ENCODE data around the gene MLXIP.

Gene MLXIP

GRCh38 chr12:122124370-122124769, 45.8 kb downstream of the MLXIP start:
- no peak for DNase-seq (ENCODE audit: low read depth in 2 of 3, low spot score in 1 of 3)

DNA sequence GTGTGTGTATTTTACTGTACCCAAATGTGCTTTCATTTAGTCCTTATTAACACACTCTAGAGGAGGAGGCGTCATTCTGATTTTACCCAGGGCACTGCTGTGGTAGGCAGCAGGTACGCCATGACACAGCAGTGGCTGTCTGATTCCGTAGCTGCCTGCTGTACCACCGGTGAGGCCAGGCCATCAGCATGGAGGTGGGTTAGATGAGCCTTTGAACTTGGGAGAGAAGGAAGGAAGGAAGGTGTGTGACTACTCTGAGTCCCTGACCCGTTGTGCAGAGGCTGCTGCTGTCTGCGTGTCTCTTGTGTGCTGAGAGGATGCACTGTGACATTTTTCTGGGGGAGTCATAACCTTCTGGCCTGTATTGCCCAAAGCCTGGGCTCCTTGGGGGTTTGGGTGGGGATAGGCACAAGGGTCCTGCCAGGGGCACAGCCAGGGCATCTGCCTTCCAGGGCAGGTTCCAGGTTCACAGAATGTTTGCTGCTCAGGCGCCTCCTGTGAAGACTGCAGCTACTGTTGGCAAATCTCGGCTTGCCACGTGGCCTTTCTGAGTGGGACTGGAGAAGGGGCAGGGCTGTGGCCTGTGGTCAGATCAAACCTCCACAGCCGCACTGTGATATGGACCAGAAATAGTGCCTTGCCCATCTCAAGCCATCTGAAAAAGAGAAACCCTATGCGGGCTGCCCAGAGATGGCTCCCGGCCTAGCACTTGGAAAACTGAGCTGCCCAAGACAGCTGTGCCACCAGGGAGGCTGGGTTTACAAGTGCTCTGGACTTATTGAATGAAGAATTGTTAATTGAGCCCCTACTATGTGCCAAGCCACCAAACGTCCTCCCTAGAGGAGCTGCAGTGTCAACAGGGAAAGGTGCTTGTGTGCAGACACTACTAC, 47.1 kb downstream of the MLXIP start:
- no peak for DNase-seq (ENCODE audit: low read depth in 2 of 3, low spot score in 1 of 3)

- no peak for DNase-seq (ENCODE audit: low read depth in 2 of 3, low spot score in 1 of 3)
Measured at GRCh38 chr12:122126342-122126635, 47.7 kb downstream of the MLXIP start.

DNA sequence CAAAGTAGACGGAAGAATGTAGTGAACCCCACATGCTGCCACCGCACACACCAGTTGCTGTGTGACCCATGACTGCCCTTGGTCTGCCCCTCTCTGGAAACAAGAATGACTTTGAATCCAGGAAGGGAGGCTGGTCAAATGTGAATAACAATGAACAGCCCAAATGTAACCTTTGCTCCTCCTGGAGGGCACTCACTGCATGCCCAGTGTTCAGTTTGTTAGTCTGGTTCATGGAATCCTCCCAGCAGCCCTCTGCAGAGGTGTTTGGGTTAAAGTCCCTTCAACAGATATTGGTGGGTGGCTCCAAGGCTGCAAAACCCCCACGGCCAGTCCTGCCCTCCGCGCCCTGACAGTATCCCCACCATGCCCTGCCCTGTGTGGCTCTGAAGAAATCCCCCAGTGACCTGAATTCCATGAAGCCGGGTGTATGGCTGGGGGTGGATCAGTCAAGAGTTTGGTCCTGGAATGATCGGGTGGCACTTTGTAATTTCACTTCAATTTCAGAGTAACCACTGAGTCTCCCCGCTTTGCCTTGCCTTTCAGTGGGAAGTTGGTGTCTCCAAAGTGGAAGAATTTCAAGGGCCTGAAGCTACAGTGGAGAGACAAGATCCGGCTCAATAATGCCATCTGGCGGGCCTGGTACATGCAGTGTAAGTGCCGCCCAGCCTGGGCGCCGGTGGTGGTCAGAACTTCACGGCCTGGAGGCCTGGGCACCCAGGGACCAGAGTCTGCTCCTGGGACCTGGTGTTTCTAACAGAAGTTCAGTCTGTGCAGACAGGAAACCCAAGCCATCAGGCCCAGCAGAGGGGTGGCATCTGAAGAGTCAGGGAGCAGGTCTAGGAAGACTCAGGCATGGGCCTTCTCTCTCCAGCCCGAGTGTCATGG, 48.4 kb downstream of the MLXIP start:
- DNase-seq (ENCODE audit: low read depth in 2 of 3, low spot score in 1 of 3): no peak

- no peak for DNase-seq (ENCODE audit: low read depth in 2 of 3, low spot score in 1 of 3)
Measured at GRCh38 chr12:122127839-122128238, 49.3 kb downstream of the MLXIP start.

- no peak for DNase-seq (ENCODE audit: low read depth in 2 of 3, low spot score in 1 of 3)
Measured at GRCh38 chr12:122128481-122128880, 49.9 kb downstream of the MLXIP start.

GRCh38 chr12:122129131-122129530, 50.6 kb downstream of the MLXIP start:
- DNase-seq (ENCODE audit: low read depth in 2 of 3, low spot score in 1 of 3): no peak

DNA sequence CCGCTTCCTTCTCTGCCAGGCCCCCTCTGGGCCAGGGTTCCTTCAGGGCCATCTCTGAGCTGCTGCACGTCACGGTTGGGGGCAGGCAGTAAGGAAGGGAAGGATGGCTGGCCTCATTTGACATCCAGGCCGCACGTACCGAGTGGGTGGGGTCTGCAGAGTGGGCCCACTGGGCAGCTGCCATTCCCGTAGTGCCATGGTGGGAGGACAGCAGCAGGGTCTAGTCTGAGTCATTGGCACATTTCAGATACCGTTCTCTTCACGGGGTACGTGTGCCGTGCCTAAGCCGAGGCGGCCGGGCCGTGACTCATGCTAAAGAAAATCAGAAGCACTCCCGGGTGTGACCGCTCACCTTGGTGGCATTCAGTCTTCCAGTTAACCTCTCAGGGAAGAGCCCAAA, 51.6 kb downstream of the MLXIP start:
- no peak for DNase-seq (ENCODE audit: low read depth in 2 of 3, low spot score in 1 of 3)

DNA sequence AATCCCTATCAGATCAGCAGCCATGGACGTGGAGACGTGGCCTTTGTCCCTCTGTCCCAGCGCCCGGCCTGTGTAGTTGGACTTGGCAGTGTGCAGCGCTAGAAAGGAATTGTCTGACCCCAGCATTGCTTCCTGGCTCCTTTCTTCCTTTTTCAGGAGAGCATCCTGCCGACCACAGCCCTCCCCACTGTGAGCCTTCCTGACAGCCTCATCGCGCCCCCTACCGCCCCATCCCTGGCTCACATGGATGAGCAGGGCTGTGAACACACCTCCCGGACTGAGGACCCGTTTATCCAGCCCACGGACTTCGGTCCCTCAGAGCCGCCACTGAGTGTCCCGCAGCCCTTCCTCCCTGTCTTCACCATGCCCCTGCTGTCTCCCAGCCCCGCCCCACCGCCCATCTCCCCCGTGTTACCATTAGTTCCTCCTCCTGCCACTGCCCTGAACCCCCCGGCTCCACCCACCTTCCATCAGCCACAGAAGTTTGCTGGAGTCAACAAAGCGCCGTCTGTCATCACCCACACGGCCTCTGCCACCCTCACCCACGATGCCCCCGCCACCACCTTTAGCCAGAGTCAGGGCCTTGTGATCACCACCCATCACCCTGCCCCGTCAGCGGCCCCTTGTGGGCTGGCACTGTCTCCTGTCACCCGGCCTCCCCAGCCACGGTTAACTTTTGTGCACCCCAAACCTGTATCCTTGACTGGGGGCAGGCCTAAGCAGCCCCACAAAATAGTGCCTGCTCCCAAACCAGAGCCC, 54.8 kb downstream of the MLXIP start:
- DNase-seq (ENCODE audit: low read depth in 2 of 3, low spot score in 1 of 3): no peak

DNA sequence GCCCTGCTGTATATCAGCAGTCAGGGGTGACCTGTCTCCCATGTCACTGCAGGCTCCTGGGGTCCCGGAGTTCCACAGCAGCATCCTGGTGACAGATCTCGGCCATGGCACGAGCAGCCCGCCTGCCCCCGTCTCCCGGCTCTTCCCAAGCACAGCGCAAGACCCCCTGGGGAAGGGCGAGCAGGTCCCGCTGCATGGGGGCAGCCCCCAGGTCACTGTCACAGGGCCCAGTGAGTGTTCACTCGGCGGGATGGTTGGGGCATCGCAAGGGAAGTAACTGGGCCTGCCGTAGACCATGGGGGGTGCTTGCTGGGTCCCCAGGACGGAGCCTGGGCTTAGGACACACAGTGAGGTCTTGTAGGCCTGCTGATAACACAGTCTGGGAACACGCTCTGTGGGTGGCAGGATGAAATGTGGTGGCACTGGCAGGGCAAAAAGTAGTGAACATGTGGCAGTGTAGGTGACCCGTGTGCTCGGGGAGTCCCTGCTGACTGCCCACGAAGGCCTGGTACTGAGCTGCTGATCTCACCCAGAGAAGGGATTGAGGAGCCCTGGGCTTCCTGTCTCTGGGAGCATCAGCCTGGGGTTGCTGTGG, 57.0 kb downstream of the MLXIP start:
- no peak for DNase-seq (ENCODE audit: low read depth in 2 of 3, low spot score in 1 of 3)

- DNase-seq (ENCODE audit: low read depth in 2 of 3, low spot score in 1 of 3): no peak
Measured at GRCh38 chr12:122137229-122137628, 58.7 kb downstream of the MLXIP start.

- DNase-seq (ENCODE audit: low read depth in 2 of 3, low spot score in 1 of 3): no peak
Measured at GRCh38 chr12:122137681-122138080, 59.1 kb downstream of the MLXIP start.

DNA sequence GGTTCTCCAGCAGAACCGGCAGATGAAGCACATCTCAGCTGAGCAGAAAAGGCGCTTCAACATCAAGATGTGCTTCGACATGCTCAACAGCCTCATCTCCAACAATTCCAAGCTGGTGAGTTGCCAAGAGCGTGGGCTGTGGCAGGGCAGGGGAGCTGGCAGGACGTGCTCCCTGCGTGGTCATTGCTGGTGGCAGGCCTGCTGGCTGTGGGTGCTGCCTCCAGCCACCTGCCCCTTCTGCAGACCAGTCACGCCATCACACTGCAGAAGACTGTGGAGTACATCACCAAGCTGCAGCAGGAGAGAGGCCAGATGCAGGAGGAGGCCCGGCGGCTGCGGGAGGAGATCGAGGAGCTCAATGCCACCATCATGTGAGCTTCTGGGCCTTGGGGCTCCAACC, 59.6 kb downstream of the MLXIP start:
- DNase-seq (ENCODE audit: low read depth in 2 of 3, low spot score in 1 of 3): no peak

DNA sequence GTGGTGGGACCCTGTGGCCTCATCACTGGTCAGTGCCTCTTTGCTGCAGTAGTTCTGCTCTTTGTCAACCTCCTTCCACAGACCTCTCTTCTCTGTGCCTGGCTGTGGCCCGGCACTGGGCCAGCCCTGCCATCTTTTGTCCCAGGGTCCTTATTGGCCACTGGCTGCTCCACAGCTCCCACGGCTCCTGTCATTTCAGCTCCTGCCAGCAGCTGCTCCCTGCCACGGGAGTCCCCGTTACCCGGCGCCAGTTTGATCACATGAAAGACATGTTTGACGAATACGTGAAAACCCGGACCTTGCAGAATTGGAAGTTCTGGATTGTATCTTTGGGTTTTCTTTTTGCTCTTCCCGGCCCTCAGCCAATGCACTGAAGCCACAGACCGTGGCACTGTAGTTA, 60.1 kb downstream of the MLXIP start:
- DNase-seq (ENCODE audit: low read depth in 2 of 3, low spot score in 1 of 3): no peak

- DNase-seq (ENCODE audit: low read depth in 2 of 3, low spot score in 1 of 3): no peak
Measured at GRCh38 chr12:122139266-122139665, 60.7 kb downstream of the MLXIP start.

DNA sequence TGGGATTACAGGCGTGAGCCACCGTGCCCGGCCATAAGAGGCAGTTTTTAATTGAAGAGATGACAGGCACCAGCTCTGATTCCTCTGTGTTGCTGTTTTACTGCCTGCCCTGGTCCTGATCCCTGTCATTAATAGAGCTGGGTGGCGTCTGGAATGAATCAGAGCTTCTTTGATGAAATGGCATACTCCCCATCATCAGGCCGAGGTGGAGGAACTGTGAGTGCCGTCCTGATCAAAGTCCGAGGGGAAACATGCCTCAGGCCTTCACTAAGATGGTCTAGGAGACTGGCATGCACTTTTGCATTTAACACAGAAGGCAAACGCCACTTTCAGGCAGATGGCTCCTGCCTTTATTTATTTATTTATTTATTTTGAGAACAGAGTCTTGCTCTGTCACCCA, 61.4 kb downstream of the MLXIP start:
- no peak for DNase-seq (ENCODE audit: low read depth in 2 of 3, low spot score in 1 of 3)

- no peak for DNase-seq (ENCODE audit: low read depth in 2 of 3, low spot score in 1 of 3)
Measured at GRCh38 chr12:122140467-122141257, 62.1 kb downstream of the MLXIP start.

DNA sequence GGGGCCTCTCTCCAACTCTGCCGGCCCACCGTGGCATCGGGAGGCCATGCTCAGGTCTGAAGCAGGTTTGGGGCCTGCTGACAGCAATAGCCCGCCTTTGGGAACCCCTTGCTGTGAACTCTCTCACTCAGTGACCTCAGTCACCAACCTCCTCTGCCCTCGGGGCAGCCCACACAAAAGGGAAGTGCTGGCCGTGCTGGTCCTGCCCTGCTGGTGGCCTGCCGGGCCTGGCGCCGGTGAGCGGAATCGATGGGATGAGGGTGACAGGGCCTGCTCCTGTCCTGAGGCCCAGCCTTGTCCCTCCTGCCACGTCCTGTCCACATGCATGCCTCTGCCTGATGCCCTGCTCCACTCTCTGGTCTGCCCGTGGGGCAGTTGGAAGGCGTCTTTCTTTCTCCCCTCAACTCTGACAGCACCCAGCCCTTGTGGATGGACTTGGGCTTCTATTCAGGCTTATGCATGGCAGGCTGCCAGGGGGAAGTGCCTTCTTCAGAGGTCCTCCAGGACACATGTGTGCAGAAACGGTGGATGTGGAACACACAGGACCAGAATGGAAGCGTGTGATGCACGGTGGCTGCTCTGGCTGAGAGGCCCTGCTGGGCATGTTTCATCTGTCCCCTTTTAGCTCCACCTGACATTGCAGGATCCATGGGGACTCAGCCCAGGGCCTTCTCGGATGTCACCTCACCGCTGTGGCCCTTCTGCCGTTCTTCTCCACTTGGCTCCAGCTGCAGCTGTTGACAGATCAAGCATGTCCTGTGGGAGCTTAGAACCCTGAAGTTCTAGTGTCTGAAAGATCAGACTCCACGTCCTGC, 63.6 kb downstream of the MLXIP start:
- no peak for DNase-seq (ENCODE audit: low read depth in 2 of 3, low spot score in 1 of 3)

DNA sequence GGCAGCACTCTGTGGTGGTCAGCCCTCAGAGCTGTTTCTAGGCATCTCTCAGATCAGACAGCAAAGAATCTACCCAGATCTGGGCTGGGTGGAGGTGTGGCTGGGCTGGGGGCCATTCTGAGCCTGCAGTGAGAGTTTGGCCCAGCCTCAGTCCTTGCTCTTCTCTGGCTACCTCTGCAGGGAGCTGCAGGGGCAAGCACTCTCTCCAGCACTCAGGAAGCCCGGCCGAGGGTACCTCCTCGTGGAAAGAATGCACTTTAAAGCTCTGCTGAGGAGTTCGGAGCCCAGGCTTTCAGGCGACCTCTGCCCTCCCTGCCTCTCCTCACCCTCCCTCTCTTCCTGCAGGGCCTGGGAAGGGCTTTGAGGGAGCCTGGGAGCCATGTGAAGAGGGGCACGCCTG, 64.3 kb downstream of the MLXIP start:
- DNase-seq (ENCODE audit: low read depth in 2 of 3, low spot score in 1 of 3): no peak

GRCh38 chr12:122144885-122145284, 66.3 kb downstream of the MLXIP start:
- no peak for DNase-seq (ENCODE audit: low read depth in 2 of 3, low spot score in 1 of 3)

Measured in stimulated activated CD4-positive, alpha-beta T cell treated with anti-CD3 and anti-CD28 coated beads, Interleukin-12 subunit alpha, Interleukin-12 subunit beta, amount 100 ng/mL, for 48 hours (primary cell).